ENCODE measurements around the gene PIK3R6.

Gene PIK3R6

GRCh38 chr17:8894673-8895578, 27.5 kb upstream of the PIK3R6 start:
- peak; percentile 55 for DNase-seq
- no peak for ATAC-seq

- ATAC-seq (no peak), DNase-seq (no peak)
These were observed 26.8 kb upstream of the PIK3R6 start for GRCh38 chr17:8894202-8894671.

- no peak for DNase-seq
- ATAC-seq = no peak
These were observed 26.2 kb upstream of the PIK3R6 start for GRCh38 chr17:8893621-8894201.

- no peak for ATAC-seq
- DNase-seq = no peak
These were observed 25.6 kb upstream of the PIK3R6 start for GRCh38 chr17:8893059-8893458.

- ATAC-seq (peak; percentile 40), DNase-seq (no peak)
These were observed 24.8 kb upstream of the PIK3R6 start for GRCh38 chr17:8892338-8892690.

GRCh38 chr17:8890671-8891070, 23.2 kb upstream of the PIK3R6 start:
- DNase-seq (no peak), ATAC-seq (no peak)

- ATAC-seq (no peak), DNase-seq (no peak)
These were observed 22.2 kb upstream of the PIK3R6 start for GRCh38 chr17:8889458-8890210.

- DNase-seq (no peak), ATAC-seq (no peak)
These were observed 21.3 kb upstream of the PIK3R6 start for GRCh38 chr17:8888704-8889302.

GRCh38 chr17:8887834-8888703, 20.6 kb upstream of the PIK3R6 start:
- ATAC-seq (no peak), DNase-seq (no peak)

- no peak for DNase-seq
- no peak for ATAC-seq
These were observed 19.8 kb upstream of the PIK3R6 start for GRCh38 chr17:8887301-8887700.

- DNase-seq = no peak
- ATAC-seq = peak; percentile 2
These were observed 18.7 kb upstream of the PIK3R6 start for GRCh38 chr17:8885967-8886684.

GRCh38 chr17:8885163-8885966, 17.9 kb upstream of the PIK3R6 start:
- ATAC-seq (peak; percentile 50), DNase-seq (peak; percentile 65)

GRCh38 chr17:8884336-8884990, 17.0 kb upstream of the PIK3R6 start:
- DNase-seq (no peak), ATAC-seq (no peak)

GRCh38 chr17:8883353-8883752, 15.9 kb upstream of the PIK3R6 start:
- ATAC-seq (no peak), DNase-seq (no peak)

GRCh38 chr17:8881606-8882005, 14.1 kb upstream of the PIK3R6 start:
- ATAC-seq = no peak
- DNase-seq = no peak

- no peak for ATAC-seq
- no peak for DNase-seq
These were observed 13.0 kb upstream of the PIK3R6 start for GRCh38 chr17:8880466-8880865.

GRCh38 chr17:8879410-8879809, 11.9 kb upstream of the PIK3R6 start:
- DNase-seq (no peak), ATAC-seq (no peak)

- DNase-seq = no peak
- no peak for ATAC-seq
These were observed 10.5 kb upstream of the PIK3R6 start for GRCh38 chr17:8877984-8878383.

GRCh38 chr17:8875957-8876356, 8.5 kb upstream of the PIK3R6 start:
- ATAC-seq (no peak), DNase-seq (no peak)

Data from stimulated activated naive CD8-positive, alpha-beta T cell treated with anti-CD3 and anti-CD28 coated beads, Interleukin-15, Interleukin-2, amounts not matched to agents 100 U/mL and 50 U/mL, for 24 hours (primary cell).